Epidermal melanocyte (primary cell): ENCODE data around the gene SPATA25.

Source experiments
- DNase-seq: peaks from one replicate; pipeline ENCODE4 v3.0.0; 2011; ENCODE audit warnings: low spot score; ENCODE audit not compliant: insufficient read length

SPATA25 gene

GRCh38 chr20:45866454-45866853 lies 21.0 kb downstream of the SPATA25 start:
- DNase-seq: no peak

- DNase-seq: no peak
These were observed 23.6 kb downstream of the SPATA25 start for GRCh38 chr20:45863543-45864470.

GRCh38 chr20:45861221-45862075 lies 26.0 kb downstream of the SPATA25 start:
- no peak for DNase-seq

- DNase-seq: no peak
These were observed 26.7 kb downstream of the SPATA25 start for GRCh38 chr20:45860560-45861220.

- DNase-seq: no peak
These were observed 27.5 kb downstream of the SPATA25 start for GRCh38 chr20:45859916-45860315.

- DNase-seq: no peak
These were observed 29.6 kb downstream of the SPATA25 start for GRCh38 chr20:45857882-45858216.

- peak; percentile 100 for DNase-seq
These were observed 30.1 kb downstream of the SPATA25 start, which contains the start of the genes ACOT8 and ZSWIM3 for GRCh38 chr20:45857114-45857881. Gene ACOT8 (minus strand): TSS chr20:45857392. CDS start chr20:45857315, 77 bp downstream. Gene ZSWIM3 (plus strand): TSS chr20:45857614. CDS start chr20:45857826, 212 bp downstream.

- no peak for DNase-seq
These were observed 33.9 kb downstream of the SPATA25 start for GRCh38 chr20:45853484-45853883.

GRCh38 chr20:45852326-45852725 lies 35.1 kb downstream of the SPATA25 start:
- DNase-seq: no peak

GRCh38 chr20:45851501-45851900 lies 35.9 kb downstream of the SPATA25 start:
- no peak for DNase-seq

- no peak for DNase-seq
These were observed 36.5 kb downstream of the SPATA25 start for GRCh38 chr20:45850926-45851325.

GRCh38 chr20:45850238-45850637 lies 37.2 kb downstream of the SPATA25 start:
- no peak for DNase-seq

GRCh38 chr20:45848969-45849582 lies 38.3 kb downstream of the SPATA25 start:
- DNase-seq: no peak

- DNase-seq: no peak
These were observed 39.0 kb downstream of the SPATA25 start for GRCh38 chr20:45848421-45848820.

- DNase-seq: no peak
These were observed 42.0 kb downstream of the SPATA25 start for GRCh38 chr20:45845452-45845851.

GRCh38 chr20:45843506-45843905 lies 43.9 kb downstream of the SPATA25 start:
- DNase-seq: no peak

- DNase-seq: no peak
These were observed 45.1 kb downstream of the SPATA25 start for GRCh38 chr20:45842169-45842812.

GRCh38 chr20:45841407-45842129 lies 45.9 kb downstream of the SPATA25 start:
- DNase-seq: no peak

GRCh38 chr20:45840700-45841198 lies 46.7 kb downstream of the SPATA25 start:
- DNase-seq: no peak
